Hepatocyte (in vitro differentiated cells): ENCODE data around the gene FGD4.

ENCODE experiments used
- CTCF ChIP-seq: fragments of 200-600 bp; sonication (generic); IDR thresholded peaks from 2 replicates; pipeline ENCODE4 v1.5.1; 2016; ENCODE audit warnings: antibody characterized with exemption, mild to moderate bottlenecking; ENCODE audit not compliant: poor library complexity
- EZH2 ChIP-seq: fragments of 200-600 bp; sonication (generic); IDR thresholded peaks from 2 replicates; pipeline ENCODE4 v1.6.1; 2016; ENCODE audit warnings: antibody characterized with exemption, mild to moderate bottlenecking, borderline replicate concordance
- EZH2phosphoT487 ChIP-seq: fragments of 200-600 bp; sonication (generic); IDR thresholded peaks from one replicate; pipeline ENCODE4 v1.6.1; 2018; ENCODE audit warnings: antibody characterized with exemption, mild to moderate bottlenecking, low read depth, moderate library complexity; ENCODE audit not compliant: unreplicated experiment, severe bottlenecking

- TF ChIP-seq EZH2 (no peak), CTCF (peak; percentile 77), EZH2phosphoT487 (no peak)
Observed at GRCh38 chr12:32671930-32672780, 272.8 kb downstream of the FGD4 start.
